ENCODE measurements around the gene SMG9. TPM values are rescaled to one million over a fixed set of nuclear protein-coding genes. Genes with fewer than 3 reads are reported as not detected.

Gene SMG9
- total and polyA plus RNA-seq, 8 donors = 40.9 to 66.2 (median 54.6) TPM

DNA sequence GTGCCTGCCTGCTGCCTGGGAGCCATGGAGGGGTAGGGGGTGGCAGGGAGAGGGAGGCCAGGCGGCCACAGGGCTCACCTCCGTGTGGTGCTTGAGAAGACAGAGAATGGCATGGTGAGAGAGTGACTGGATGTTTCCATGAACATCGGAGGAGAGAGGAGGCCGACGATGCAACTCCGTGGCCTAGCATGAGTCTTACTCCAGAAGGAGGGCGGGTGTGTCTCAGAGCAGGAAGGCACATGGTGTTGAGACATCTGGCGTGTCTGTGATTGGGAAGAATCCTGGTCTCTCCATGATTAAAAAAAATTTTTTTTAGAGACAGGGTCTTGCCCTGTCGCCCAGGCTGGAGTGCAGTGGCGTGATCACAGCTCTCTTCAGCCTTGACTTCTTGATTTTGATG, 33.8 kb downstream of the SMG9 start:
- no peaks in the 10 kb centered on the region for H3K27me3 ChIP-seq
- peaks cover 0 to 11% of the 10 kb centered on the region in 2 donors for H3K4me1 ChIP-seq
- TF ChIP-seq, protein P1, sequence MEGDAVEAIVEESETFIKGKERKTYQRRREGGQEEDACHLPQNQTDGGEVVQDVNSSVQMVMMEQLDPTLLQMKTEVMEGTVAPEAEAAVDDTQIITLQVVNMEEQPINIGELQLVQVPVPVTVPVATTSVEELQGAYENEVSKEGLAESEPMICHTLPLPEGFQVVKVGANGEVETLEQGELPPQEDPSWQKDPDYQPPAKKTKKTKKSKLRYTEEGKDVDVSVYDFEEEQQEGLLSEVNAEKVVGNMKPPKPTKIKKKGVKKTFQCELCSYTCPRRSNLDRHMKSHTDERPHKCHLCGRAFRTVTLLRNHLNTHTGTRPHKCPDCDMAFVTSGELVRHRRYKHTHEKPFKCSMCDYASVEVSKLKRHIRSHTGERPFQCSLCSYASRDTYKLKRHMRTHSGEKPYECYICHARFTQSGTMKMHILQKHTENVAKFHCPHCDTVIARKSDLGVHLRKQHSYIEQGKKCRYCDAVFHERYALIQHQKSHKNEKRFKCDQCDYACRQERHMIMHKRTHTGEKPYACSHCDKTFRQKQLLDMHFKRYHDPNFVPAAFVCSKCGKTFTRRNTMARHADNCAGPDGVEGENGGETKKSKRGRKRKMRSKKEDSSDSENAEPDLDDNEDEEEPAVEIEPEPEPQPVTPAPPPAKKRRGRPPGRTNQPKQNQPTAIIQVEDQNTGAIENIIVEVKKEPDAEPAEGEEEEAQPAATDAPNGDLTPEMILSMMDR (IDR thresholded peaks at IDR 0.05) = no peak
- H3K9me3 ChIP-seq = no peaks in the 10 kb centered on the region
- no peak overlapping the region for H3K27ac ChIP-seq
- ATAC-seq = no peak
- intact Hi-C loops (cut with DNase I) = no loop called here
- no peak for DNase-seq
- H3K36me3 ChIP-seq = no peaks in the 10 kb centered on the region
- H3K4me3 ChIP-seq = no peak overlapping the region

GRCh38 chr19:43719918-43720317, 34.8 kb downstream of the SMG9 start:
- intact Hi-C loops (cut with DNase I) = no loop called here
- DNase-seq = no peak

DNA sequence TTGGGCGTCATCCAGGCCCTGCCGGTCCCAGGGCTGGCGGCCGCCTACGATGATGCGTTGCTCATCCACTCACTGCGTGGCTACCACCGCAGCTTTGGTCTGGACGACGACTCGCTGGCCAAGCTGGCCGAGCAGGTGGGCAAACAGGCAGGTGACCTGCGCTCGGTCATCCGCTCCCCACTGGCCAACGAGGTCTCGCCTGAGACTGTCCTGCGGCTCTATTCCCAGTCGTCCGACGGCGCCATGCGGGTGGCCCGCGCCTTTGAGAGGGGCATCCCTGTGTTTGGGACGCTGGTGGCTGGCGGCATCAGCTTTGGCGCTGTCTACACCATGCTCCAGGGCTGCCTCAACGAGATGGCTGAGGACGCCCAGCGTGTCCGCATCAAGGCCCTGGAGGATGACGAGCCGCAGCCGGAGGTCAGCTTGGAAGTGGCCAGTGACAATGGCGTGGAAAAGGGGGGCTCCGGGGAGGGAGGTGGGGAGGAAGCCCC, 35.3 kb downstream of the SMG9 start:
- no peak for DNase-seq
- no peaks in the 10 kb centered on the region for H3K4me1 ChIP-seq
- intact Hi-C loops (cut with DNase I) = no loop called here

More at GRCh38 chr19:43719918-43720317, 34.8 kb downstream of the SMG9 start:
- no peak for ATAC-seq
- Histone ChIP-seq H3K4me1 (peaks cover 0 to under 1% of the 10 kb centered on the region in 2 donors), H3K27ac (no peak overlapping the region), H3K36me3 (no peaks in the 10 kb centered on the region), H3K27me3 (no peaks in the 10 kb centered on the region), H3K4me3 (no peak overlapping the region), H3K9me3 (no peaks in the 10 kb centered on the region)
- TF ChIP-seq, protein P1 (IDR thresholded peaks at IDR 0.05) = no peak

GRCh38 chr19:43718627-43719377, 36.0 kb downstream of the SMG9 start:
- H3K27me3 ChIP-seq = no peaks in the 10 kb centered on the region
- TF ChIP-seq, protein P1 (IDR thresholded peaks at IDR 0.05) = no peak
- DNase-seq (no peak), ATAC-seq (no peak)
- intact Hi-C loops (cut with DNase I) = no loop called here
- H3K4me3 ChIP-seq = no peak overlapping the region
- H3K27ac ChIP-seq = no peak overlapping the region
- H3K4me1 ChIP-seq = no peaks in the 10 kb centered on the region
- H3K36me3 ChIP-seq = no peaks in the 10 kb centered on the region
- H3K9me3 ChIP-seq = no peaks in the 10 kb centered on the region

More for the DNA sequence above, 35.3 kb downstream of the SMG9 start:
- no peak overlapping the region for H3K27ac ChIP-seq
- TF ChIP-seq, protein P1 (IDR thresholded peaks at IDR 0.05) = no peak
- H3K9me3 ChIP-seq = no peaks in the 10 kb centered on the region
- H3K27me3 ChIP-seq = no peaks in the 10 kb centered on the region
- ATAC-seq = no peak
- no peaks in the 10 kb centered on the region for H3K36me3 ChIP-seq
- no peak overlapping the region for H3K4me3 ChIP-seq

GRCh38 chr19:43715776-43716175, 39.0 kb downstream of the SMG9 start, which contains the start of gene IRGC:
IRGC (plus strand) TSS chr19:43716076; CDS start chr19:43718559, 2,483 bp downstream.
- Histone ChIP-seq H3K36me3 (no peaks in the 10 kb centered on the region), H3K27me3 (peaks cover 0 to 7% of the 10 kb centered on the region in 2 donors), H3K4me1 (no peaks in the 10 kb centered on the region), H3K9me3 (no peaks in the 10 kb centered on the region), H3K4me3 (no peak within 1 kb of the TSS), H3K27ac (no peak within 1 kb of the TSS)
- DNase-seq = no peak
- ATAC-seq = no peak
- intact Hi-C loops (cut with DNase I) = no loop called here
- TF ChIP-seq, protein P1 (IDR thresholded peaks at IDR 0.05) = no peak
